Stimulated activated CD8-positive, alpha-beta memory T cell treated with anti-CD3 and anti-CD28 coated beads, Interleukin-2, amount 100 ng/mL, for 1 hour (primary cell): ENCODE results near the gene CD81.

Source experiments
- DNase-seq, 2 donors: peaks; one replicate each; pipeline ENCODE4 v3.0.0-alpha.2; 2020; ENCODE audit warnings: low read depth in 2 of 2

The CD81 gene

DNA sequence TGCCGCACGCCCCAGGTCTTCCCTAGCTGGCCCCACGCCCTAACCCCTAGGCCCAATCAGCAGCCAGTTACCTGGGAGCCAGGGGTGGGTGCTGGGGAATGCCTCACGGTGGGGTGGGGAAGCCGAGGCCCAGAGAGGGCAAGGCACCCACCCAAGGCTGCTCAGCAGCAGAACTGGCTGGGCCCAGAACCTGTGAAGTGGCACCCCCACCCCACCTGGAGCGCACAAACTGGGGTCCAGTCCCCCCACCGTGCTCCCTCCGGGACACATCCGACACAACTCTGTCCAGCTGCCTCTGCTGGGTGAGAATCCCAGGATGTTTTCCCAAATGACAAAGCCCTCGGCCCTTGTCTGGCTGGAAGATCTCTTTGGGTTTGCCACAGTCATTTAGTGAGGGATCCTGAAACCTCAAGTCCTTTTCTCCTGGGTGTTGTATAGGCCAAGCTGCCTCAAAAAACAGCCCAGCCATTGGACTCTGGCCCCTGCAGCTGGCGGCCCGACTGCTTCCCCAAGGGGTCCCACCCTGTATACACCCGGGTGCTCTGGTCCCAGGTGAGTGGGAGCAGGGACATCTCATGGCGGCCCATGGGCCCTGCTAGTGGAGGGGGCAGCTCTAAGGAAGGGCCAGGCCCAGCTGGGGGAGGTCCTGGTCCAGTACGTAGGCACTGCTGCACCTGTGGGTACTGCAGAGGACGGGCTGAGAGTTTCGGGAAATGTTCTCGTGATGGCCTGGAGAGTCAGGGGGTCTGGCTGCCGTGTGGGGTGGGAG lies 44.3 kb downstream of the CD81 start:
- no peak for DNase-seq

DNA sequence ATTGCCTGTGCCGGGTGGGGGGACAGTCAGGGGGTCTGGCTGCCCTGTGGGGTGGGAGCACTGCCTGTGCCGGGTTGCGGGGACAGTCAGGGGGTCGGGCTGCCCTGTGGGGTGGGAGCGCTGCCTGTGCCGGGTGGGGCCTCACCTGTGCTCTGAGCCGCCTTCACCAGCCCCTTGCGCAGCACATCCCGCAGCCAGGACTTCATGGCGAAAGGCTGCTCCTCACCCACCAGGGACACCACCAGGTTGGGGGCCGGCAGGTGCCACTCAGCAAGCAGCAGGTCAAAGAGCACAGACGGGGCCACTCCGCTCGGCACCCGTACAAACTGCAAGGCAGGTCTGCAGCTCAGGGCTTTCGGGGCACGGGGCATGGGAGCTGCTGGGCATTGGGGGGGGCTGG lies 44.9 kb downstream of the CD81 start:
- DNase-seq = no peak

GRCh38 chr11:2422461-2423156 lies 45.5 kb downstream of the CD81 start:
- DNase-seq = no peak

- DNase-seq = no peak
Measured at GRCh38 chr11:2423157-2424025, 46.3 kb downstream of the CD81 start.

DNA sequence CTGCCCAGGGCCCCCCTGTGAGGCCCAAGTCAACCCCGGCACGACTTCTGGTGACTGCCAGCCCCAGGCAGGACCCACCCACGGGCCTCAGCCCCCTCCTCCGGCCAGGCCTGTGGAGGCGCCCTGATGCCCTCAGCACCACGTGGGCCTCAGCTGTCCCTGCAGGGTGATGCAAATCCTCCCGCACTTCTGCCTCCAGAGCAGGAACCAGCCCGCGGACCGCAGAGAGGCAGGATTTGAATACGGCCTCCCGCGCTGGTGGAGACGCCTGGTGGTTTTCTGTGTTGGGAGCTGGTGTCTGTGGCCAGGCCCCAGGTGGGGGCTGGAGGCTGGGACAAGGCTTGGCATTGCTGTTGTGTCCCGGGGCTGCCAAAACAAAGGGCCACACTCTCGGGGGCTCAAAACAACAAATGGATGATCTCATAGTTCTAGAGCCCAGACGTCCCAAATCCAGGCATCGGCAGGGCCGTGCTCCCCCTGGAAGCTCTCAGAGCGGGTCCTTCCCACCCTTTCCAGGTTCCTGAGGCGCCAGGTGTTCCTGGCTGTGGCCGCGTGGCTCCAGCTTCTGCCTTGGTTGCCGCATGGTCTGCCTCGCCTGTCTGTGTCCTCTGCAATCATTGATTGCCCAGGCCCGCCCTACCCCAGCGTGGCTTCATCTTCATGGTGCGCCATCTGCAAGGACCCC lies 47.8 kb downstream of the CD81 start:
- DNase-seq = no peak

DNA sequence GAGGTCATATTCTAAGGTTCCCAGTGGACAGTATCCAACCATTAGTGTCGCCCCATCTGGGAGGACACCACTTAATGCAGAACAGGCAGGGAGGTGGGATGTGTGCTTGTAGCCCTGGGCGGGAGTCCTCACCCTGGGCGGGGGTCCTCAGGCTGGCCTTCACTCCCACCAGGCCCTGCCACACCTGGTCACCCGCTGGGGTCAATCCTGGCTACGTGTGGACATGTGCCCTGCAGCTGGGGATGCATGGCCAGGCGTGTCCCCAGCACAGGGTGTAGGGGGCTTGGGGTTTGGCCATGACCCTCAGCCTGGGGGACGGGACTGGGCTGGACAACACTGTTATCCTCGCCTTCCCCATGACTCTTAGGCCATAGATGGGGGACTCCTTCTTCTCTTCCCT lies 48.4 kb downstream of the CD81 start:
- no peak for DNase-seq

- DNase-seq = no peak
Measured at GRCh38 chr11:2426221-2426620, 49.1 kb downstream of the CD81 start.

GRCh38 chr11:2426826-2427521 lies 49.9 kb downstream of the CD81 start:
- no peak for DNase-seq

DNA sequence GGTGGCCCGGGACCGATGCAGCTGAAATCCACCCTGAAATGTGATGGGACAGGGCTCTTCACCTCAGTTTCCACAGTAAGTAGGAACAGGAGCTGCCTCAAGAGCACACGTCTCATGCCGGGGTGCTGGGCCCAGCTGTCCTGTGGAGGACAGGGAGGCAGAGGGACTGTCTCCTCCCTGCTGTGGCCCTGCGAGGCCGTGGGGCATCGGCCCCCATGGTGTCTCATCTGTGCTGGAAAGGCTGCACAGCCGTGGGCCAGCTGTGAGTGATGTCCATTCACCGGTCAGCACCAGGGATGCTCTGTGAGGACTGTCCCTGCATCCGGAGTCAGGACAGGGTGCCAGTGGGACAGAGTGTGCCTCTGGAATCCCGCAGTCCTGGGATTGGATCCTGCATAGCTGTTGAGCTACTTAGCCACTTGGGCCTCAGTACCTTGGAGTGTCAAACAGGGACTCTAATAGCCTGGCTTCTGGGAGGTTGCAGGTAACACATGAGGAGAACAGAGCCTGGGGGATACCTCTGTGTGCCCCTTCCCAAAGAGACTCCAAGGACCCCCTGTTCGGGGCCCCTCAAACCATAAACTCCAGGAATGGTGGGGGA lies 50.7 kb downstream of the CD81 start:
- no peak for DNase-seq

DNA sequence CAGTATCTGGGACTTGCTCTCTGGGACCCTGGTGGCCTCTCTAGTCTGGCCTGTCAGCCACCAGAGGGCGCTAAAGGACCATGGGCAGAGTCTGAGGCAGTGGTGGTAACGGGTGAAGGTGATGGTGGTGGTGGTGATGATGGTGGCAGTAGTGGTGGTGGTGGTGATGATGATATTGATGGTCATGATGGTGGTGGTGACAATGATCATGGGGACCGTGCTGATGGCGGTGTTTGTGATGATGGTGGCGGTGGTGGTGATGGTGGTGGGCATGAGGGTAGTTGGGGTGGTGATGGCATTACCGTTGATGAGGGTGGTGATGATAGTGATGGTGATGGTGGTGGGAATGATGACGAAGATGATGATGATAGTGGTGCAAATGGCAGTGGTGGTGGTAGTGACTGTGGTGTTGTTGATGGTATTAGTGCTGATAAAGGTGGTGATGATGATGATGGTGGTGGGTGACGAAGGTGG lies 51.2 kb downstream of the CD81 start:
- peak; percentile 67 to 80 for DNase-seq

- DNase-seq = no peak
Measured at GRCh38 chr11:2431395-2431794, 54.3 kb downstream of the CD81 start.

GRCh38 chr11:2432171-2432621 lies 55.1 kb downstream of the CD81 start:
- DNase-seq = no peak

- no peak for DNase-seq
Measured at GRCh38 chr11:2432628-2433071, 55.5 kb downstream of the CD81 start.

GRCh38 chr11:2433106-2433925 lies 56.2 kb downstream of the CD81 start:
- no peak for DNase-seq

DNA sequence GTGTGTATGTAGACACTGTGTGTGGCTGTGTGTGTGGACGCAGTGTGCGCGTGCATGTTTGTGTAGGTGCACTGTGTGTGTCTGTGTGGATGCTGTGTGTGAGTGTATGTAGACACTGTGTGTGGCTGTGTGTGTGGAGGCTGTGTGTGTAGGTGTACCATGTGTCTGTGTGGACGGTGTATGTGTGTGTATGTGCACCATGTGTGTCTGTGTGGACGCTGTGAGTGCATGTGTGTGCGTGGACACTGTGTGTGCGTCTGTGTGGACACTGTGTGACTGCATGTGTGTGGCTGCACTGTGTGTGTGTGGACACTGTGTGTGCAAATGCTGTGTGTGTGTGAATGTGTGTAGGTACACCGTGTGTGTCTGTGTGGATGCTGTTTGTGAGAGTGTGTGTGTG lies 56.9 kb downstream of the CD81 start:
- no peak for DNase-seq

GRCh38 chr11:2434506-2435255 lies 57.6 kb downstream of the CD81 start:
- no peak for DNase-seq

- DNase-seq = no peak
Measured at GRCh38 chr11:2435288-2436012, 58.3 kb downstream of the CD81 start.

DNA sequence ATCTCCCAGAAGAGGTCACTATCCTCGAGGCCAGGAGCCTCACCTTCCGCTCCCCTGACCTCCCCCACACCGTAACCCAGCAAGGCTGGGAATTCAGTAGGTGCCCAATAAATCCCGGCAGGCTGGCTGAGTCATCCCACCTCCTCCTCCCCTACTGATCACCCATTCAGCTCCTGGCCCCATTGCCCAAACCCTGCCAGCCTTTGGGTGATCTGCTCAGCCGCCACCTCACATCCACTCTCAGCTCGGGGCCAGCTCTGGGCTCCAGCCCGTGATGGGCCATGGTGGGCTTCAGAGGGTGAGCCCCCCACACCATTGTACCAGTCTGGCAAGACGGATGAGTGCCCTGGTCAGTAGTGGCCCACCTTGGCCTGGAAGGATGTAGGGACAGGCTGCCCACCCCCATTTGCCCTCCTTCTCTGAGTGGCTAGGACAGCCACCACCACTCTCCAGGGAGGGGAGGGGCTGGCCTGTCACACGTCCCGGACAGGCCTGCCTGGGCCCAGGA lies 59.0 kb downstream of the CD81 start:
- no peak for DNase-seq
